Left ventricle myocardium inferior (tissue), 1 donor: ENCODE data around the gene CFDP1. TPM values are rescaled to one million over a fixed set of nuclear protein-coding genes. Genes with fewer than 3 reads are reported as not detected.

Experiments
- DNase-seq: peaks from one replicate; pipeline ENCODE4 v3.0.0-alpha.2; 2020
- H3K27ac ChIP-seq: fragments of 200-600 bp; replicated peaks from 2 replicates; pipeline ENCODE4 v1.8.0; 2021
- H3K27me3 ChIP-seq: fragments of 200-600 bp; 2 replicates; pipeline ENCODE4 v1.8.0; 2021; ENCODE audit warnings: low read depth
- H3K36me3 ChIP-seq: fragments of 200-600 bp; 2 replicates; pipeline ENCODE4 v1.8.0; 2021
- H3K4me1 ChIP-seq: fragments of 200-600 bp; 2 replicates; pipeline ENCODE4 v1.8.0; 2021
- H3K4me3 ChIP-seq: fragments of 200-600 bp; 2 replicates; pipeline ENCODE4 v1.8.0; 2021; ENCODE audit warnings: mild to moderate bottlenecking, moderate library complexity
- H3K9me3 ChIP-seq: fragments of 200-600 bp; replicated peaks from 2 replicates; pipeline ENCODE4 v1.8.0; 2021
- intact Hi-C: fragments of 100-400 bp; cut with micrococcal nuclease; formaldehyde crosslinking; loops from one replicate; pipeline ENCODE4 v1.11.0; 2022
- total RNA-seq: library from RNA; stranded (reverse); fragmentation: NEBNext Ultra II Directional; extraction: Animal tissue kit (Norgen Biotek cat#: 25700); gene quantifications from one replicate; pipeline ENCODE4 v1.2.1, GENCODE V29; 2021
- TF ChIP-seq, protein P1 (sequence below): fragments of 200-600 bp; IDR thresholded peaks from 2 replicates; pipeline ENCODE4 v1.8.0; 2021; ENCODE audit warnings: antibody characterized with exemption, mild to moderate bottlenecking, borderline replicate concordance
- donor health status: DM: no; HTN: yes; CAD: no; lungs with severe emphysema.

Gene CFDP1
- total RNA-seq, 1 donor from 2014 or later: 24.9 TPM

DNA sequence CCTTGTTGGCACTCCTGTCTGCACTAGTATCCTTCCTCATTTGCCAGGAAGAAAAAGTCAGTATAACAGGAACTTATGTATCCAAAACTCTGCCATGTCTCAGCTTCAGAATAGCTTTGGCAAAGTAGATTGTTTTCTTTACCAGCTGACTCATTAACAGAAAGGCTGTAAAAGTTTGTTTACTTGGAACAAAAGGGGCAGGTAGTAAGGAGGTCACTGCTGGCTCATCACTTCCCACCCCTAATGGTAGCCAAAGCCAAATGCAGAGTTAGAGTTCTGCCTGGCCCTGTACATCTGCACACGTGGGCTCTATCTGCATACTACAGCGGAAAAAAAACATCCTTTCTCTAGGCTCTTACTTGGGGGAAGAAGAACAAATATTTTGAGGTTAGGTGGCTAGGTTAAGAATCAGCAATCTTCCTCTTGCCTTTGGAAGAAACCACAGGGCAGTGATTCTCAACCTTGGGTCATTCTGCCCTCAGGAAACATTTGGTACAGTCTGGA is 90.9 kb downstream of the CFDP1 start:
- intact Hi-C loops: no loop called here
- H3K36me3 ChIP-seq: peaks cover 2% of the 10 kb centered on the region
- H3K4me1 ChIP-seq: peaks cover 28% of the 10 kb centered on the region
- no peaks in the 10 kb centered on the region for H3K27me3 ChIP-seq
- no peak overlapping the region for H3K4me3 ChIP-seq
- DNase-seq: no peak
- H3K9me3 ChIP-seq: no peaks in the 10 kb centered on the region
- TF ChIP-seq, protein P1, sequence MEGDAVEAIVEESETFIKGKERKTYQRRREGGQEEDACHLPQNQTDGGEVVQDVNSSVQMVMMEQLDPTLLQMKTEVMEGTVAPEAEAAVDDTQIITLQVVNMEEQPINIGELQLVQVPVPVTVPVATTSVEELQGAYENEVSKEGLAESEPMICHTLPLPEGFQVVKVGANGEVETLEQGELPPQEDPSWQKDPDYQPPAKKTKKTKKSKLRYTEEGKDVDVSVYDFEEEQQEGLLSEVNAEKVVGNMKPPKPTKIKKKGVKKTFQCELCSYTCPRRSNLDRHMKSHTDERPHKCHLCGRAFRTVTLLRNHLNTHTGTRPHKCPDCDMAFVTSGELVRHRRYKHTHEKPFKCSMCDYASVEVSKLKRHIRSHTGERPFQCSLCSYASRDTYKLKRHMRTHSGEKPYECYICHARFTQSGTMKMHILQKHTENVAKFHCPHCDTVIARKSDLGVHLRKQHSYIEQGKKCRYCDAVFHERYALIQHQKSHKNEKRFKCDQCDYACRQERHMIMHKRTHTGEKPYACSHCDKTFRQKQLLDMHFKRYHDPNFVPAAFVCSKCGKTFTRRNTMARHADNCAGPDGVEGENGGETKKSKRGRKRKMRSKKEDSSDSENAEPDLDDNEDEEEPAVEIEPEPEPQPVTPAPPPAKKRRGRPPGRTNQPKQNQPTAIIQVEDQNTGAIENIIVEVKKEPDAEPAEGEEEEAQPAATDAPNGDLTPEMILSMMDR: no peak
- peak overlapping the region; percentile 59 for H3K27ac ChIP-seq

DNA sequence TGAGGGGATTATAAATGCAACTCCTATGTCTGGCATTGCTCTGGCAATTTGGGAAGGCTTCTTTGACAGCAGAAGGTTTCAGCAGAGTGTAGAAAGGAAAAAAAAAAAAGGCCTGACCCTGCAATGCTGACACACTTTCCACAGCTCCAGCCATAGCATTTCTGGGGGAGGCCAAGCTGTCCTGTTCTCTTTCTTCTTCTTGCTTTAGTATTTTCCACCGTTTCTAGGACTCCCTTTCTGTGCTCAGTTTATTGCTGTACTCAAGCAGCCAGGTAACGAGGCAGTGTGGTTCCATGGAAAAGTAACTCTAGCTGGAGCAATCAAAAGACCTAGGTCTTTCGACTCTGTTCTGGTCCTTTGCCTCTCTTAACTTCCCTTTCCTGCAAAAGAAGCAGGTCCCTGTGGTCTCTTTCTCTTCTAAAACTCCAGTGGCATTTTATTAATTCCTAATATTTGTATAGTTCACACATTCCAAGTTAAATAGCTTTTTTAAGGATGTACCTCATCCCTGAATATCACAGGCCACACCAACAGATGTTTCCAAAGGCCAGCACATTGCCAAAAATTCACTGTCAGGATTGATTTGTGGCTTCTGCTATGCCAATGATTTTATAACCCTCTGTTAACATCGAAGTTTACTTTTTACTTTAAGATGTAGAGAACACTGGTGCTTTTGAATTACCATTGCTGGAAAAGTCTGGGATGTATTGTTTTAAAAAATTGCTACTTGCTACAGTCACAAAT is 91.6 kb downstream of the CFDP1 start:
- TF ChIP-seq, protein P1: no peak
- DNase-seq: no peak
- Histone ChIP-seq H3K27me3 (no peaks in the 10 kb centered on the region), H3K4me3 (no peak overlapping the region), H3K36me3 (peaks cover 2% of the 10 kb centered on the region), H3K27ac (peak overlapping the region; percentile 59), H3K4me1 (peaks cover 28% of the 10 kb centered on the region), H3K9me3 (no peaks in the 10 kb centered on the region)
- intact Hi-C loops: no loop called here

DNA sequence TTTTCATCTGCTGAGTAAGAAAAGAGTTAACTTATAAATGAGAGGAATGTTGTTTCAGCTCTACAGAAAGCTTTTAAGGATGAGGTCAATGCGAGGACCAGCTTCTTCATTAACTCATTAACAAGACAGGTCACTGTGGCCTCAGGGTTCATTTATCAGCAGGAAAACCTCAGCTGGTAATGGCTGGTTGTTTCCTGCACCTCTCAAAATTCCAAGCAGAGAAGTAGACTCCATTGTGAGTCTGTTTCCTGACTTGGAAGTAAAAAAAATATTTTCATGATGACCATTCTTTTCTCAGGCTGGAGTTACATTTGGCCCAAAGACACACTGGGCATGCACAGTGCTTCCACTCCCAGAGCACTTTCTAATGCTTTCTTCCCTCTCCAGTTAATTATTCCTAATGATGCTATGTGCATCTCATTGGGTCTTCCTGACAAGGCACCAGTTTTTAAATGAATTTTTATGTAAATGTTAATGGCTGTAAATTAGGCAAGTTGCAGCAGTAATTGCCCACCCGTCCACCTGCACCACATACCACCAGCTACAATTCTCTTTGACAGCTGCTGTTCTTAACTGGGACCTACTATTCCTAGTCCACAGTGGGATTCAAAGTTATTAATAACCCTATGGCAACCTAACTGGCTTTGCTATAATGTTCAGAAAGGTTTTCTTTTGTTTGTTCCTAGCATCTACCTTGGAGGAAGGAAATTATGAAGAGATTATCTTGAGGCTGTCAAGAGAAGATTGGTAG is 92.4 kb downstream of the CFDP1 start:
- TF ChIP-seq, protein P1: no peak
- Histone ChIP-seq H3K27ac (peak overlapping the region; percentile 59), H3K4me3 (no peak overlapping the region), H3K9me3 (no peaks in the 10 kb centered on the region), H3K36me3 (peaks cover 2% of the 10 kb centered on the region), H3K27me3 (no peaks in the 10 kb centered on the region), H3K4me1 (peaks cover 28% of the 10 kb centered on the region)
- intact Hi-C loops: no loop called here
- no peak for DNase-seq

DNA sequence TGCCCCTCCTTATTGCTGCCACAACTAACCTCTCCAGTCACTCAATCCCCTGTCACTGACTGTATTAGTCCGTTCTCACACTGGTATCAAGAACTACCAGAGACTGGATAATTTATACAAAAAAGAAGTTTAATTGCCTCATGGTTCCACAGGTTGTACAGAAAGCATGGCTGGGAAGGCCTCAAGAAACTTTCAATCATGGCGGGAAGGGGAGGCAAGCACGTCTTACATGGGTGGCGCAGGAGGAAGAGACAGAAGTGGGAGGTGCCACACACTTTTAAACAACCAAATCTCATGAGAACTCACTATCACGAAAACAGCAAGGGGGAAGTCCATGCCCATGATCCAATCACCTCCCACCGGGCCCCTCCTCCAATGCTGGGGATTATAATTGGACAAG is 95.9 kb downstream of the CFDP1 start:
- TF ChIP-seq, protein P1: no peak
- intact Hi-C loops: no loop called here

DNA sequence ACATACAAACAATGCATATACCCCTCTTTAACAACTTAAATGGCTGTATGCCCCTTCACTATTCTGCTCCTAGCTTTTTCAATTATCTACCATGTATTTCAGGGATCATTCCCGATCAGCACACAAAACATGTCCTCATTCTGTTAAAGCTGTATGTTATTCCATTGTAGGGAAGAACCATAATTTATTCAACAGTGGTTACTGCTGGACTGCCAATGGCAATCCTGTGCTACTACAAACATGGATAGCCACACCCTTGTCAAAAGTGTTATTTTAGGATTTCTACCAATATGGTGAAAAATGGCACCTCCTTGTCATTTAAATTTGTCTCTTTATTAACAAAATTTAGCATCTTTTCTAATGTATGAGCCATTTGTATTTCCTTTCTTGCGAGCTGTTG is 96.8 kb downstream of the CFDP1 start:
- TF ChIP-seq, protein P1: no peak
- Histone ChIP-seq H3K36me3 (peaks cover 2% of the 10 kb centered on the region), H3K4me1 (peaks cover 6% of the 10 kb centered on the region), H3K27ac (no peak overlapping the region), H3K27me3 (no peaks in the 10 kb centered on the region), H3K9me3 (no peaks in the 10 kb centered on the region), H3K4me3 (no peak overlapping the region)
- DNase-seq: no peak
- intact Hi-C loops: no loop called here

More for the DNA sequence above, 95.9 kb downstream of the CFDP1 start:
- no peak for DNase-seq
- no peaks in the 10 kb centered on the region for H3K9me3 ChIP-seq
- no peaks in the 10 kb centered on the region for H3K27me3 ChIP-seq
- H3K4me1 ChIP-seq: peaks cover 15% of the 10 kb centered on the region
- no peak overlapping the region for H3K4me3 ChIP-seq
- peaks cover 2% of the 10 kb centered on the region for H3K36me3 ChIP-seq
- H3K27ac ChIP-seq: no peak overlapping the region
